WERI-Rb-1 (cell line): Measurements from ENCODE around the gene TTLL8.

Experiments used
- DNase-seq: peaks from one replicate; pipeline ENCODE4 v3.0.0-alpha.2; 2020
- H3K27ac ChIP-seq: fragments of 250-450 bp; sonication (Bioruptor Pico); 2 replicates; pipeline ENCODE4 v1.5.1; 2020; ENCODE audit warnings: mild to moderate bottlenecking, moderate library complexity
- H3K27me3 ChIP-seq: fragments of 250-450 bp; sonication (Bioruptor Pico); 2 replicates; pipeline ENCODE4 v1.5.1; 2021; ENCODE audit warnings: mild to moderate bottlenecking, low read depth, moderate library complexity; ENCODE audit not compliant: insufficient read depth, severe bottlenecking
- H3K36me3 ChIP-seq: fragments of 250-450 bp; sonication (Bioruptor Pico); 2 replicates; pipeline ENCODE4 v1.5.1; 2020; ENCODE audit warnings: mild to moderate bottlenecking, moderate library complexity
- H3K4me3 ChIP-seq: 2 replicates; pipeline ENCODE4 v1.5.1; 2011; ENCODE audit warnings: low read depth, mild to moderate bottlenecking, control low read depth, low read length
- H3K9me3 ChIP-seq: fragments of 250-450 bp; sonication (Bioruptor Pico); 2 replicates; pipeline ENCODE4 v1.5.1; 2021; ENCODE audit warnings: mild to moderate bottlenecking, moderate library complexity; ENCODE audit not compliant: severe bottlenecking
- TF ChIP-seq, protein P1 (sequence below): IDR thresholded peaks from 2 replicates; pipeline ENCODE4 v1.5.1; 2011; ENCODE audit warnings: low read depth, mild to moderate bottlenecking, control low read depth, inconsistent platforms, low read length

Gene TTLL8

DNA sequence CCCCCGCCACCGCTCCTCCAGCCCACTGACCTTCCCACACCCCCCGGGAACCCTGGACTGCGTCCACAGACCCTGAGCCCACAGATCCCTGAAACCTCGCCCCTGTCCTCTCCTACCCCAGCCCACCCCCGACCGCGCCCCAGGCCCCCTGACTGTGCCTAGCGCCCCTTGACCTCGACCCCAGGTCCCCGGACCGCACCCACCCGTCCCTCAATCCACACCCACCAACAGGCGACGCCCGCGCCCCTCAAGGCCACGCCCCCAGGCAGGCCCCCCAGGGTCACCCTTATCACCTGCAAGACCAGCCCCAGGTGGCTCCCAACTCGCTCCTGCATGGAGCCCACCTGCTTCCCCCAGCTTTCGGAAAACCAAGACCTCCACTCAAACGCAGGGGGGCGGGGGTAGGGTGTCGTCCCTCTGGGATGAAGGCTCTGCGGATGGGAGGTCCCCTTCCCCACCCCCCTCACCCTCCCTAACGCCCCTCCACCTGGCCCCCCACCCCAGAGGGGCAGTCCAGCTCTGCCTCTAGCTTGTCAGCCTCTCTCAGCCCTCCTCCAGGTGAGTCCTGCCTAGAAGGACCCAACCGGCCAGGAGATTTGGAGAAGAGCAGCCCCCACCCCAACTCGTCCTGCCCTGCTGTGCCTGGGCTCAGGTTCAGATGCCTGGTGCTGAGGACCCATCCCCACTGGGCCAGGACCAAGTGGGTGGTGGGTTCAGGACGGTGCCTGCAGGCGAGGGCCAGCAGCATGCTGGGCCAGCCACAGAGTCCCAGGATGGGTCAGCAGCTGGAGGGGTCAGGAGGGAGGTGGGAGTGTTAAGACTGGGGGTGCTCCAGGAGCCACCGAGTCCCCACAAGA, 42.4 kb downstream of the TTLL8 start:
- no peaks in the 10 kb centered on the region for H3K9me3 ChIP-seq
- no peak overlapping the region for H3K4me3 ChIP-seq
- peaks cover 14% of the 10 kb centered on the region for H3K27me3 ChIP-seq
- H3K36me3 ChIP-seq: no peaks in the 10 kb centered on the region
- TF ChIP-seq, protein P1, sequence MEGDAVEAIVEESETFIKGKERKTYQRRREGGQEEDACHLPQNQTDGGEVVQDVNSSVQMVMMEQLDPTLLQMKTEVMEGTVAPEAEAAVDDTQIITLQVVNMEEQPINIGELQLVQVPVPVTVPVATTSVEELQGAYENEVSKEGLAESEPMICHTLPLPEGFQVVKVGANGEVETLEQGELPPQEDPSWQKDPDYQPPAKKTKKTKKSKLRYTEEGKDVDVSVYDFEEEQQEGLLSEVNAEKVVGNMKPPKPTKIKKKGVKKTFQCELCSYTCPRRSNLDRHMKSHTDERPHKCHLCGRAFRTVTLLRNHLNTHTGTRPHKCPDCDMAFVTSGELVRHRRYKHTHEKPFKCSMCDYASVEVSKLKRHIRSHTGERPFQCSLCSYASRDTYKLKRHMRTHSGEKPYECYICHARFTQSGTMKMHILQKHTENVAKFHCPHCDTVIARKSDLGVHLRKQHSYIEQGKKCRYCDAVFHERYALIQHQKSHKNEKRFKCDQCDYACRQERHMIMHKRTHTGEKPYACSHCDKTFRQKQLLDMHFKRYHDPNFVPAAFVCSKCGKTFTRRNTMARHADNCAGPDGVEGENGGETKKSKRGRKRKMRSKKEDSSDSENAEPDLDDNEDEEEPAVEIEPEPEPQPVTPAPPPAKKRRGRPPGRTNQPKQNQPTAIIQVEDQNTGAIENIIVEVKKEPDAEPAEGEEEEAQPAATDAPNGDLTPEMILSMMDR: no peak
- no peak overlapping the region for H3K27ac ChIP-seq
- DNase-seq: peak; percentile 7

DNA sequence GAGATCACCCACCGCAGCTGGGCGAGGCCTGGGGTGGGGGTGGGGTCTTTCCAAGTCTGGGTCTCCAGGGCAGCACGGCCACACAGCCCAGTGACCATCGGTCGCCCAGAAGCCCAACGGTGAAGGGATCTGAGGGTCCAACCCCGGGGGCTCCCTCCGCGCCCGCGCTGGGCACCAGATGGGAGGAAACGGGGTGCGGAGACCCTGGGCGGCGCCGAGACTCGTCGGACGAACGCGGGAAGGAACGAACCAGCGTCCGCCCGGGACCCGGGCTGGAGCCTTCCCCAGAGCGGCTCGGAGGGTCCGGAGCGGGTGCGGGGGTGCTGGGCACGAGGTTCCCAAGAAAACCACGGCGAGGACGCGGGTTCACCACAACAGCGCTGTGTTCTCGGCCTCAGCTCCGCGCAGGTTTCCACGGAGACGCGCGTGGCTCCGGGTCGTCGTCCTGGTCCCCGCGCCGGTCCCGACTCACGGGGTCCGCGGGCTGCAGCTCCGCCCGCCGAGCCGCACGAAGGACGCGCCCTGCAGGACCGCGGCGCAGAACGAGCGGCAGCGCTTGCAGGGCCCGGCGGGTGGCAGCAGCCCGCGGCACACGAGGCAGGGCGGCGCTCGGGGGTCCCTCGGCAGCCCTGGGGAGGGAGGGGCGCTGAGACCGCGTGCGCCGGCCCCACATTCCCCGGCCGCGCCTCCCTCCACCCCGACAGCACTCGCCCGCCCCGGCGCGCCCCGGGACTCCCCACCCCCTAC, 43.3 kb downstream of the TTLL8 start:
- TF ChIP-seq, protein P1: no peak
- H3K4me3 ChIP-seq: peak overlapping the region; percentile 48
- H3K27me3 ChIP-seq: peaks cover 14% of the 10 kb centered on the region
- H3K27ac ChIP-seq: no peak overlapping the region
- H3K36me3 ChIP-seq: no peaks in the 10 kb centered on the region
- no peaks in the 10 kb centered on the region for H3K9me3 ChIP-seq
- peak; percentile 6 for DNase-seq

DNA sequence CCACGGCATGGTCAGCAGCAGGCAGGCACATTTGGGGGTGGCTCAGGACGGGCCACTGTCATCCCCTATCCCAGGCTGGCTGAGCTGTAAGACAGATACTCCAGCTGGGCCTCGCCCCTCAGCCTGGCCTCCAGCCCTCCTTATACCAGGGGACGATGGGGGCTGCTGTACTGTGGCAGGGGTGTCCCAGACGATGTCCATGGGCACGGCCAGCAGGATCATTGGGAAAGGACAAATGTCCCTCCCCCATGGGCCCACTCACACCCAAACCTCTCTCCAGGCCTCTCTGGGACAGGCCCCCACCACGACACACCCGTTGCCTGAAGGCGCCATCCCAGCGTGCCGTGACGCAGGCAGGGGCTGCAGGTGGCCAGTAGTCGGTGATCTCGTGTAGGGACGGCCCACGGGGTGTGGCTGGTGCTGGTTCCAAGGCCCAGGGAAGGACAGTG, 44.0 kb downstream of the TTLL8 start:
- H3K4me3 ChIP-seq: peak overlapping the region; percentile 48
- DNase-seq: peak; percentile 44
- H3K27me3 ChIP-seq: peaks cover 14% of the 10 kb centered on the region
- TF ChIP-seq, protein P1: no peak
- H3K36me3 ChIP-seq: no peaks in the 10 kb centered on the region
- H3K9me3 ChIP-seq: no peaks in the 10 kb centered on the region
- H3K27ac ChIP-seq: no peak overlapping the region

DNA sequence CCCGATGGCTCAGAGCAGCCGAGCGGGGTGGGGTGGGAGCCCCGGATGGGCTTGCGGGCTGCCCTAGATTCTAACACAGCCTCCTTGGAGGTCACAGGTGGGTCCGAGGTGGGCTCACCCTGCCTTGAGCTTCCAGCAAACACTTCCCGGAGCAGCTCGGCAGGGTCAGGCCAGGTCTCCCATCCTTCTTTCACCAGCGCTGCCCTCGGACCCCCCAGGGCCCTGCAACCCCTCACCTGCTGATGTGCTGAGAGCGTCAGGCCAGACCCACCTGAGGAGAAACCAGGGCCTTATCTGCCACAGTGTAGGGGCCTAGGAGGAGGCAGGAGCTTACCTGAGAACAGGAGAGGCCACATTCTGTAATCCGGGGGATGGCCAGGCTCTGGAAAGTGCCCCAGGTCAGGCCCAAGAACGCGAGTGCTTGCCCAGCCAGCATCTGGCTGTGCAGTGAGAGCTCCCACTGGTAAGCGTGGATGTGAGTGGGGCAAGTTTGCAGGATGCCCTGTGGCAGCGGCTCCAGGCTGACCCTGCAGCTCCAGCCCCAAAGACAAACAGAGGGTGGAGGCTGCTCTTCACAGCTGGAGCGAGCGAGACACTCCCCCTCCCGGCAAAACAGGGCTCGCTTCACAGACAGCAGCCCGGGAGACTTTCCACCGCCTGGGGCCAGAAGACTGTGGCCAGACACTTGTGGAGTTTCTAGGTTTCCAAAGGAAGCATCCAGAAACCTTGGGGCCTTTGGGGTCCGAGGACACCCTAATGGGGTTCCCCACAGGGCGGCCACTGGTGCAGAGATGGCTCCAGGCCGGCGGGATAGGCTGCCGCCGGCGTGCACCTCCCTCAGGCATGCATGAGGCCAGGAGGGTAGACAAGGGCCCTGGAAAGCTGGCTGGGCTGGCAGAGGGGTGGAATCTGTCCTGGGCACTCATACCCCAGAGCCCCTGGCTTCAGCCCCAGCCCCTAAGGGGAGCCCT, 45.6 kb downstream of the TTLL8 start, which contains the start of gene IL17REL:
IL17REL (minus strand) TSS at position 555 of the 971 bp plus-strand sequence; CDS start at position 436, 119 bp downstream.
- Histone ChIP-seq H3K27me3 (peaks cover 11% of the 10 kb centered on the region), H3K4me3 (no peak within 1 kb of the TSS), H3K27ac (no peak within 1 kb of the TSS), H3K9me3 (no peaks in the 10 kb centered on the region), H3K36me3 (no peaks in the 10 kb centered on the region)
- DNase-seq: no peak
- TF ChIP-seq, protein P1: no peak

DNA sequence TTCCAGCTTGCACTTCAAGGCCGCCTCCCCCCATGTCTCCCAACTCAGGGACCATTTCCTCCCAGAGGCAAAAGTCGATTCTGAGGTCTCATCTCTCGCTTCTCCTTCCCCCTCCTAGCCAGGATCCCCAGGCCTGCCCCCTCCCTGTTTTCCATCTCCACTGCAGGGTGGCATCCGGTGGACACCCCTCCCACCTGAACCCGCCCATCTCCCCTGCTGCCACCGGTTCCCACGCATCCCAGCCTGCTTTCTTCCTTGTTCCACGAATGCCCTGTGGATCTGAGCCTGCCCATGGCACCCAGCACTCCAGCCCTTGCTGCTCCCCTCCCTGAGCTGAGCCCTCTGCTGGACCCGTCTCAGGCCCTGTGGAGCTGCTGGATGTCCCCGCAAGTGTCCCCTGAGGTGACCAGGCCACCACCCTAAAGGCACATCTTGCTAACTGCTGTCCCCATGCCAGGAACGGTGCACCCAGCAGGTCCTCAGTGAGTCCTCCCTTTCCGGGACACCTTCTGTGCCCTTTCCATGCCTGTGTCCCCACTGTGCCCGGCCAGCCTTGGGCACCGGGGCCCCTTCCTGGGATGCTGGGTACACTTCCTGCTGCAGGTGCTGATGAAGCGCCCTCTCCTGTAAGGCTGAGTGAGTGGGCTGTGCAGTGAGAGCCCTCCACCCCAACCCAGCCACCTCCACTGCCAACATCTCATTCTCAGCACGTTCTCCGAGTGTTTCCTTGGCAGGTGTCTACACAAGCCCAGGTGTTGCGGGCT, 46.5 kb downstream of the TTLL8 start:
- Histone ChIP-seq H3K36me3 (no peaks in the 10 kb centered on the region), H3K27ac (no peak overlapping the region), H3K9me3 (no peaks in the 10 kb centered on the region), H3K27me3 (peaks cover 11% of the 10 kb centered on the region), H3K4me3 (no peak overlapping the region)
- DNase-seq: peak; percentile 6
- TF ChIP-seq, protein P1: no peak
